RKO (cell line): ENCODE measurements around the gene EDN1.
"Not testable (repeated sequence)": the region's sequence is repeated elsewhere in the genome, so short reads cannot be mapped to it uniquely, and the experiment has no call there.

Experiments used
- DNase-seq: peaks from one replicate; pipeline ENCODE4 v3.0.0-alpha.2; 2016; ENCODE audit warnings: low spot score

EDN1 gene

GRCh38 chr6:12327391-12327790 lies 37.2 kb downstream of the EDN1 start:
- DNase-seq: no peak

GRCh38 chr6:12327988-12328387 lies 37.8 kb downstream of the EDN1 start:
- DNase-seq: no peak

- no peak for DNase-seq
Observed at GRCh38 chr6:12328701-12329100, 38.5 kb downstream of the EDN1 start.

GRCh38 chr6:12331474-12331873 lies 41.3 kb downstream of the EDN1 start:
- no peak for DNase-seq

GRCh38 chr6:12331951-12332749 lies 42.0 kb downstream of the EDN1 start:
- DNase-seq: no peak

- DNase-seq: not testable (repeated sequence)
Observed at GRCh38 chr6:12332750-12333079, 42.6 kb downstream of the EDN1 start.

GRCh38 chr6:12333128-12333527 lies 43.0 kb downstream of the EDN1 start:
- no peak for DNase-seq

GRCh38 chr6:12334526-12335130 lies 44.5 kb downstream of the EDN1 start:
- no peak for DNase-seq

- no peak for DNase-seq
Observed at GRCh38 chr6:12335131-12335527, 45.0 kb downstream of the EDN1 start.

GRCh38 chr6:12335717-12336116 lies 45.6 kb downstream of the EDN1 start:
- DNase-seq: no peak

- DNase-seq: no peak
Observed at GRCh38 chr6:12336121-12336971, 46.2 kb downstream of the EDN1 start.

- DNase-seq: no peak
Observed at GRCh38 chr6:12339022-12339421, 48.9 kb downstream of the EDN1 start.

GRCh38 chr6:12339808-12340487 lies 49.8 kb downstream of the EDN1 start:
- no peak for DNase-seq

GRCh38 chr6:12340488-12340818 lies 50.3 kb downstream of the EDN1 start:
- DNase-seq: no peak

GRCh38 chr6:12342664-12343063 lies 52.5 kb downstream of the EDN1 start:
- no peak for DNase-seq

GRCh38 chr6:12343122-12343439 lies 52.9 kb downstream of the EDN1 start:
- DNase-seq: no peak

GRCh38 chr6:12343440-12344162 lies 53.4 kb downstream of the EDN1 start:
- DNase-seq: no peak

- DNase-seq: no peak
Observed at GRCh38 chr6:12344296-12344695, 54.1 kb downstream of the EDN1 start.

GRCh38 chr6:12344961-12345693 lies 55.0 kb downstream of the EDN1 start:
- DNase-seq: no peak

GRCh38 chr6:12345694-12346058 lies 55.5 kb downstream of the EDN1 start:
- no peak for DNase-seq
